Measurements from ENCODE around the gene ACTN1.

Gene ACTN1

DNA sequence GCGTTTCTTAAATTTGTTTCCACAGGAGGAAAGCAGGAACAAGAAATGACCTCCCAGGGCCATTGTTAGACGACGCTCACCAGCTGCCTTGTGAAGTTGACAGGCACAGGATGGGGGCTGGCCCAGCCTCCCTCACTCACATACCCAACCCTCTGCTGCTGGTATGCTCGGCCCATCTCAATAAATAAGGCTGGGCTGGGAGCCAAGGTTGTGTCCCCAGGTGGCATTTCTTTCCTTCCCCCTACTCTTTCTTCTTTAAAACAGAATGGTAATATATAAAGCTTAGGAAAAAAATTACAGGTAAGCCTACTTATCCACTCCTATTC is 93.0 kb downstream of the ACTN1 start:
- no peak for TF ChIP-seq ZNF274 (IDR thresholded peaks at IDR 0.05; ENCODE audit: low read depth, low read length)
- no peak overlapping the region for H3K4me3 ChIP-seq (ENCODE audit: low read length)

DNA sequence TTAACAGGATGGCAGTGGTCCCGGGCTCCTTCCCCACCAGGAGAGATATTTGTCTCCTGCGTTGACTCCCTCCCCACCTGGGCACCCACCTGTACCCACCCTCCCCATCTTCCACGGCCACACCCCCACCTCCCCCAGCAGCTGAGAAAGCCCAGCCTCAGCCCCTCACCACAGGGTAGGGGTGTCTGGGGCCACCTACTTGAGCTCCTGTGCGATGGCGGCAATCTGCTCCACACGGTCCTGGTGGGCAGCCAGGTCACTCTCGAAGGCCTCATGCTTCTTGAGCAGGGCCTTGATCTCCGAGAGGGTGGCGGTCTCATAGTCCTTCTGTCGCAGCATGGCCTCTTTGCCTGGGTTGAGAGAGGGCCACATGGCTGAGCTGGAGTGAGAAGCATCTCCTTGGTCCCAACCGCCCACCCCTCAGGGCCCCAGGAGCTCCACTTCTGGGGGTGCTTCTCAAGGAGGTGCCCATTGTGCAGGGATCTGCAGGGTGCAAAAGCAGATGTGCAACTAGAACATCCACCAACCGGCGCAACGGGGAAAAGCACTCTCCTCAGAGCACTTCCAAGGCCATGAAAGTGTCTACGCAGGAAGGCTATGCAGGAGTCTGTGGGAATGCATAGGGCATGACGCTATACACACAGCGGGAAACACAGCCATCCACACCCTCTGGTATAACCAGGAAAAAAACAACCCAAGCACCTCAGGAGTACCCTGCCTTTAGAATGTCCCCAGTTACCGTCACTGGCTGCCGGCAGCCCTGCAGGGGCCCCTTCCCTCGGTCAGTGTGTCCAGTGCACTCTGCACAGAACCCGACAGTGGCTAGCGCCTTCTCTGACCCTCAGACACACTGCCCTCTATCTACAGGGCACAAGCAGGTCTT is 93.6 kb downstream of the ACTN1 start:
- no peak for TF ChIP-seq ZNF274 (IDR thresholded peaks at IDR 0.05; ENCODE audit: low read depth, low read length)
- H3K4me3 ChIP-seq (ENCODE audit: low read length) = no peak overlapping the region

DNA sequence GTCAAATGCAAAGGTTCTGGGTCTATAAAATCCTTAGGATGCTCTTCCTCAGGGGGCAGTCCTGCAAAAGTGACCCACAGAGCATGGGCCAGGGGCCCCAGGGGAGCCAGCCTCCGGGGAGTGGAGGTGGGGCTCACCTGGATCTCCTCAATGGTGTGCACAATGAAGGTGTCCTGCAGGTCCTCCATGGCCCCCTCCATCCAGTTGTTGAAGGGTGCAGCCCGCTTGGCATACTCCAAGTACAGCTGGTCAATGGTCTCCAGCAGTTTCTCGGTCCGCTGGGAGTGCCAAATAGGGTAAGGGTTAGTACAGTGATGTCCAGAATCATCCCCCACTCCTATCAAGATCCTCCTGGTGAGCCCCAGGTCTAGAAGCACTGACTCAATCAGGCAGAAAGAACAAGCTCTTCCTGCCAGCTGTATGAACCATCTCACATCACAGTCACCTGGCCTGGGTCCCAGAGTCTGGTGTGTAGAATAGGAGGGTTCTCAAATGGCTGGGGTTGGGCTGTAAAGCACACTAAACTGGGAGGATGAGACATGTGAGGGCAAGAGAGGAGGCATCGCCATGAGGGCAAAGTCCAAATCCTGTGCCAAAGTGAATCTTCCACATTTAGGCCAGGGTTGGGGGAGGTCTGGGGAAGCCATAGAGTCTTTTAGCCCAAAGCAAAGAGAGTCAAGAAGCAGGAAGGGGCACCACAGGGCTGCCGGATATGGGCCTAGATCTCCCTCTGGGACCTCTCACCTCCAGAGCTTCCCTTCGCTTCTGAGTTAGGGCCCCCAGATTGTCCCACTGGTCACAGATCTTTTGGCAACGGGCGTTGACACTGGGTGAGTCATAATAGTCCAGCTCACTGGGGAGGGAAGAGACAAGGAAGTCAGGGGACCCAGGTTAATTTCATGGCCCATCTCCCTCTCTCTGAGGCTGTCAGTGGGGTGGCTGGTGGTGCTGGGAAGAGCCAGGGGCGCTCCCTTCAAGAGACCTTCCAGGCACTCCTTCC is 94.8 kb downstream of the ACTN1 start:
- no peak for TF ChIP-seq ZNF274 (IDR thresholded peaks at IDR 0.05; ENCODE audit: low read depth, low read length)
- H3K4me3 ChIP-seq (ENCODE audit: low read length) = no peak overlapping the region

DNA sequence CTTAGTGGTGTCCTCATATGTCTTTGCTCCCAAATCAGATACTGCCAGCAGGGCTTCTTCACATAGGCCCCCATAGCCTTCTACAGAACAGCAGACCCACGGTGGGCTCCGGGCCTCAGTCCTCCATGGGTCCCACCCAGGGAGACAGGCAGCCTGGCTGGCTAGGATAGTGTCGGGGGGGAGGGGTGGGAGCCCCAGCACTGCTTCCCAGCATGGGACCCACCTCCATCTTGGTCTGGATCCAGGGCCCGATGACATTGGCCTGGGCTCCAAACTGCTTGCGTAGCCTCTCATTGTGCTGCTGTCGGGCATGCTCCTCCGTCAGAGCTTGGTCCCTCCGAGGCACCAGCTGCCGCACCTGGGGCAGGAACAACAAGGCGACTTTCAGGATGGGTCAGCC is 96.9 kb downstream of the ACTN1 start:
- H3K4me3 ChIP-seq (ENCODE audit: low read length) = no peak overlapping the region
- no peak for TF ChIP-seq ZNF274 (IDR thresholded peaks at IDR 0.05; ENCODE audit: low read depth, low read length)

DNA sequence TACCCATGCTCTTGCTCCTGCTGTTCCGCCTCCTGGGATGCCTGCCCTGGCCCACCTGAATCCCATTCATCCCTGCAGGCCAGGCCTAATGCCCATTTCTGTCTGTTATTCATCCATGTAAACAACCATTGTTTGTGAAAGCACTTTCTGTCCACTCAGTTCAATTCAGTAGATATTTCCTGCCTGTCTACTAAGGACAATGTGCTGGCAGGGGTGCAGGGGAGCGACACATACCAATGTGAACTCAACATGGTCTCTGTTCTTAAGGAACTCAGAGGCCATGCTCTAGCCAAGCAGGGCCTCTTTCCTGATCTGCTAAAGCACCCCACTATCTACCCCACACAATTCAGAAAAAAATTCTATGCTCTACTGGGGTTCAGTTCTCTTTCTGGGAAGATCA is 97.7 kb downstream of the ACTN1 start:
- no peak for TF ChIP-seq ZNF274 (IDR thresholded peaks at IDR 0.05; ENCODE audit: low read depth, low read length)
- no peak overlapping the region for H3K4me3 ChIP-seq (ENCODE audit: low read length)

DNA sequence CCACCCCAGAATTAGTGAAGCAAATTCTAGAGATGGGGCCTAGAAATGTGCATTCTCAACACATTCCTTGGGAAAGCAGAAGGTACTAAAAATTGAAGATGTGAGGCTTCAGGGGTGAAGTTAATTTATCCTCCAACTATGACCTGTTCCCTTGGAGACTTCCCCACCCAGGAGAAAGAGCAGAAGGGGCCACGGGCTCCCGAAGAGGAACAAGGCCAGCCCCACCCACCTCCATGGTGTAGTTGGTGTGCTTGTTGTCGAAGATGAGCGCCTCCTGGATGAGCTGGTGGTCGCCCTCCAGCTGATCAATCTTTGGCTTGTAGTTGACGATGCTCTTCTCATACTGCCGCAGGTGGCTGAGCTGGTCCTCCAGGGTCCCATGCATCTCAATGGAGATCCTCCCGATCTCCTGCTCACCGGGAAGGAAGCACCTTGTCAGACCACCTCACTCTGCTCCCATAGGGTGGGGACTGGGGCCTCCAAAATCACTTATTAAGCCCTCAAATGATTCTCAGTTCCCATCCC is 98.5 kb downstream of the ACTN1 start:
- no peak for TF ChIP-seq ZNF274 (IDR thresholded peaks at IDR 0.05; ENCODE audit: low read depth, low read length)
- H3K4me3 ChIP-seq (ENCODE audit: low read length) = no peak overlapping the region

DNA sequence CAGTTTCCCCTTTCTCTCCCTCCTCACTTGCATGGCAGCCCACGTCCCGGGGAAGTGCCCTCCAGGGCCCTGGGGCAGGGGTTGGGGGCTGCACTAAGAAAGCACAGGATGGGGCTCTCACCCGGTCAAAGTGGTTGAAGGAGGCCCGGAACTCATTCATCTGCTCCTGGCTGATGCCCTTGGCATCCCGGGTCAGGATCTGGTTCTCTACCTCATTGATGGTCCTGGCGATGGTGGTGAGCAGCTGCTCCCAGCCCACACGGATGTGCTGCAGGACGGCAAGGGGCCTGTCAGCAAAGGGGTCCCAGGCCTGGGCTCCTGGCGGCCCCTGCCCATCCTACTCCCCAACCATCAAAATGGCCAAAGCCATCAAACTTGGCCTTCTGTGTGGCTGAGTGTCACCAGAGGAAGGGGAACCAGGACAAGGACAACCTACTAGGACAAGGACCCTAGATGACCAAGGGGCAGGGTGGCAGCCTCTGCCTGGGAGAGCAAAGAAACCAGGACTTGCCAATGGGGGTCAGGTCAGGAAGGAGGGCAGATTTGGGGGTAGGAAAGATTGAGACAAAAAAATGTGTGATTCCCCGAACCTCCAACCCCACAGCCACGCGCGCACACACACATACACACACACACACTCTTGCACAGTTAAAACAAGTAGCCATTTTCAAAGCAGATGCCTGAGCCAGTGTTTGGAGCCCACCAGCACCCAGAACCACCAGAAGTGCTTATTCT is 99.1 kb downstream of the ACTN1 start:
- no peak for TF ChIP-seq ZNF274 (IDR thresholded peaks at IDR 0.05; ENCODE audit: low read depth, low read length)

DNA sequence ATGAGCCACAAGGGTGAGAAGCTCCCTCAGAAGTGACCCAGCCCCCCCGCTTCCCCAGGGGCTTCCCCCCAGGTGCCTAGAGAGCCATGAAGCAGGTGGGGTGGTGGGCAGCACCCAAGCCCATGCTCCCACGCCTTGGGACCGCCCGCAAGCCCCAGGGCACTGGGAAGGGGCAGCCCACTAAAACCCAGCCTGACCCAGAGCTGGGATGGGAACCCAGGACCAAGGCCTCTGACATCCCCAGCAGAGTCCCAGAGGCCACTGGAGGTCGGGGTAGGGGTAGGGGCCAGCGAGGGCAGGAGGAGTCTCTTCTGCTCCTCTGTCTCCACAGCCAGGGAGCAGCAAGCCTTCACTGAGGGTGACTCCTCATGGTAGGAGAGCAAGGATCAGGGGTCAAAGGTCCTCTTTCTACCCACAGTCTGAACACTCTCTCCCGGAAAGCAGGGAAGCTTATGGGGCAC is 99.8 kb downstream of the ACTN1 start:
- no peak overlapping the region for H3K4me3 ChIP-seq (ENCODE audit: low read length)
- TF ChIP-seq ZNF274 (IDR thresholded peaks at IDR 0.05; ENCODE audit: low read depth, low read length) = no peak

More for the DNA sequence above, 99.1 kb downstream of the ACTN1 start:
- no peak overlapping the region for H3K4me3 ChIP-seq (ENCODE audit: low read length)

DNA sequence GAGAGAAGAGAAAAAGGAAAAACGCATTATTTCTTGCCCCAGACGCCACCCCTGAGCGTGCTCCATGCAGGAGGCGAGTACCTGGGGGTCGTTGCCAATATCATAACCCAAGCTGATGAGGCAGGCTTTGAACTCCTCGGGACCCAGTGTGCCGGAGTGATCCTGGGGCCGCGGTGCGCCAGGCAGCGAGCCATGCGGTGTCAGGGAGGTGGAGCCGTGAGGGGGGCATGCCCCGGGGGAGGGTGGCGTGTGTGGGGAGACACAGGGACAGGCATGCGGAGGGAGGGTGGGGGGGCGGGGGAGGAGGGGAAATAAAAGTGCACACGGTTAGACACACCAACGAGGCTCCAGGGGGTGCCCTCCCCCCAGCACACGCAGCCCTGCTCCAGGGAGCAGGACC is 100.2 kb downstream of the ACTN1 start:
- TF ChIP-seq ZNF274 (IDR thresholded peaks at IDR 0.05; ENCODE audit: low read depth, low read length) = no peak

DNA sequence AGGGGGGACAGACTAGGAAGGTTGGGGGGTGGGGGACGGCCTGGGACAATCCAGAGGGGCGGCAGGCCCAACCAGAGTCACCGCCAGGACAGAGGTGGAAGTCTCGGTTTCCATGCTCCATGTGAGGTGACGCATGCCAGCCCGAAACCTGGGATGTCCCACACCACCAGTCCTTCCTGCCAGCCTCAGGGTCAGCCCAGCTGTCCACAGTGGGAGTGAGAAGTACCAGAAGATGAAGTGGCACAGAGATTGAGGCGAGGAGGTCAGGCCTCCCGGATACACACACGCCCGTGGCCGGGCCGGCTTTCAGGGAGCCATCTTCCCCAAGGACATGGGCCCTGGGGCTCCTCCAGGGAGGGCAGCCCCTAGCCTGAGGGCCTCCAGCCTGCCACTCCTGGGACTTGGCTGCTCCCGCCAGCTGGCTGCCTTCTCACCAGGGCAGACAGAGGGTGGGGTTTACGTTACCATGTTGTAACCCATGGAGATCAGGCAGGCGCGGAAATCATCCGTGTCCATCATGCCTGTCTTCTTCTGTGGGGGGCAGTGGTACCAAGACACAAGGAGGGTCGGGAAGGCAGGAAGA is 101.0 kb downstream of the ACTN1 start:
- TF ChIP-seq ZNF274 (IDR thresholded peaks at IDR 0.05; ENCODE audit: low read depth, low read length) = no peak
- no peak overlapping the region for H3K4me3 ChIP-seq (ENCODE audit: low read length)

More for the DNA sequence above, 100.2 kb downstream of the ACTN1 start:
- no peak overlapping the region for H3K4me3 ChIP-seq (ENCODE audit: low read length)

DNA sequence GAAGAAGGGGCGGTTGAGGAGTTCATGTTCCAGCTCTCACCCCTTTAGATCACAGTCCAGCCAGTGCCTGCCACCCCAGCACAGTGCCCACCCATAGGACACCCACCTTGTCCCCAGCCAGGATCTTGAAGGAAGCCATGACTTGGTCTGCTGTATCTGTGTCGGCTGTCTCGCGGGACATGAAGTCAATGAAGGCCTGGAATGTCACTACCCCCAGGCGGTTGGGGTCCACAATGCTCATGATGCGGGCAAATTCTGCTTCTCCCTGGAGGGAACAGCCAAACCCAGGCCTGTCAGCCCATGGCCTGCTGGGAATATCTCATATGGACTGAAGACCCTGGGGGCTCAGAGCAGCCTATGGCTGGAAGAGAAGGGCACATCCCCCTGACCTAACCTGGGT is 102.1 kb downstream of the ACTN1 start:
- no peak for TF ChIP-seq ZNF274 (IDR thresholded peaks at IDR 0.05; ENCODE audit: low read depth, low read length)
- H3K4me3 ChIP-seq (ENCODE audit: low read length) = no peak overlapping the region

DNA sequence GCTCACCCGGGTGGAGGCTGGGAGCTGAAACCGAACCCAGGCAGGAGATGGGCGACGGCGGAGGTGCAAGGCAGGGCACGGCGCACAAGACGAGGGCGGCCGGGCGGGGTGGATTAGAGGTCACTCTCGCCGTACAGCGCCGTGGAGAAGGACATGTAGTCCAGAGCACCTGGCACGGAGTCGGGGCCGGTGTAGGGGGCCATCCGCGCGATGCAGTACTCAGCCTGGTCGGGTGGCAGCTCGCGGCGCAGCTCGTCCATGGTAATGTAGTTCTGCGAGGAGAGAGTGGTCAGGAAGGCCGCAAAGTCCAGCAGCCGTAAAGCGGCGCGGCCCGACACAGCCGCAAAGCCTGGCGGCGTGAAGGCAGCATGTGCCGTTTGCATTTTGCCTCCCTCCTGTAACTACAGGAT is 104.4 kb downstream of the ACTN1 start:
- TF ChIP-seq ZNF274 (IDR thresholded peaks at IDR 0.05; ENCODE audit: low read depth, low read length) = no peak
- peak overlapping the region; percentile 50; the same call in 1 of the 2 replicates for H3K4me3 ChIP-seq (ENCODE audit: low read length)

DNA sequence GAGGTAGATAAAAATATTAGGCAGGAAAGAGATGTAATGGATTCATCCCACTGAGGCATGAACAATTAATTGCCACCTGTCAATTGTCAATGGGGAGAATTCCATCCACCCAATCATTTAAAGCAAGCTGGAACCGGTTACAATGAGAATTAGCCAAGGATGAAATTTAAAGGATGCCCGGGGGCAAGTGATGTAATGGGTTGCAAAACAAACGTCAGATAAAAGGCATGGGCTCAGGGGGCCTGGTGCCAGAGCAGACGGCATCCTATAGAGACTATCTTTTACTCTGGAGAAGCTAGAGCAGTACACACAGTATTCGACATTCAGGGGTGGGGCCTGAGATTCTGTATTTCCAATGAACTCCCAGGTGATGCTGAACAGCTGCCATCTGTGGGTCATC is 105.7 kb downstream of the ACTN1 start:
- no peak overlapping the region for H3K4me3 ChIP-seq (ENCODE audit: low read length)
- TF ChIP-seq ZNF274 (IDR thresholded peaks at IDR 0.05; ENCODE audit: low read depth, low read length) = no peak

Measured in GM08714 (cell line).